OCI-M1 (cell line): Measurements from ENCODE around the gene RABEP1.

Source experiments
- DNase-seq: peaks from one replicate; lab custom pipeline; 2025; lab: John Stamatoyannopoulos, UW

Gene RABEP1

GRCh38 chr17:5424909-5425308, 142.8 kb downstream of the RABEP1 start:
- DNase-seq = no peak

- no peak for DNase-seq
Observed at GRCh38 chr17:5425826-5426225, 143.7 kb downstream of the RABEP1 start.

DNA sequence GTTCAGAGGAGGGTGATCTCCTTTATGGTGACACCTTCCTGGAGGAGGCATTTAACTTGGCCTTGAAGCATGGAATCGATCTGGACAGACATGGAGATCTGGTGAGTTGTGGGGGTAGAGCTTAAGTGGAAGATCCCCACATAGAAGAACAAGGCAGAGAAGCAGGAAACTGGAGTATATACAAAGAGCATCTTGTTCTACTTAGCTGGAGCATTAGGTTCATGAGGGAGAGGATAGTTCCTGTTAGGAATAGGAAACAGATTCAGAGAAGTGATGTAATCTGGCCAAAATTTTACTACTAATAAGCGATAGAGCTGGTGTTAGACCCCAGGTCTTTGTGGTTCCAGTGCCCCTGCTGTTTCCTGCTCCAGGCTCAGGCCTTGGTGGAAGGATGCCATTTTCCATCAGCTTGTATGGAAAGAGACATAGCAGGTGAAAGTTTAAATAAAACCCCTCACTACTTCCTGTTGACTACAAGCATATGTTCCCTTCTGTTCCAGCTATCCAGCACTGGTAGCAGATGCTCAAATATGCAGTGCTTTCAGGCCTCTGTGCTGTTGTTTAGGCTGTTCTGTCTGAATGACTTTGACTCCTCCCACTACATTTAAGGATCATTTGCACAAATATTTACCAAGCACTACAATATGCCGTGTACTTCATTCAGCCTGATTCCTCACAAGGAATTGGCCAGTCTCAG, 147.3 kb downstream of the RABEP1 start:
- no peak for DNase-seq

GRCh38 chr17:5430413-5430999, 148.4 kb downstream of the RABEP1 start:
- no peak for DNase-seq

- DNase-seq = peak; percentile 26
Observed at GRCh38 chr17:5431234-5431633, 149.2 kb downstream of the RABEP1 start.

GRCh38 chr17:5431949-5432556, 150.0 kb downstream of the RABEP1 start:
- DNase-seq = no peak

DNA sequence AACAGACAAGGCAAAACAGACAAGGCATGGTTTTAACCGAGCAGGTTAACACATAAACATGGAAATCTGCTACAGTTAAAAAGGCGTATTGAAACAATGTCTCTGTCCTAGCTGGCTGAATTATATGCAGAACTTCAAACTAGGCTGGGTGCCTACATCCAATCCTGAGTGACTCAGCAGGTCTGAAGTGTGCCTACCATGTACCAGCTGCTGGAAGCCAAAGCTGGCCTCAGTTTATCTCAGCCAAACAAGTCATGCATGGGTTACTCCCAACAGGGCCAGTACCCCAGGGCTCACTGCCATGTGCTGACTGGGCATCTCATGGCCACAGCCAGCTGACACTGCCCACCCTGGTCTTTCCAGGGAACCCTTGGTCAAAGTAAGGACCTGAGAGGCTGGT, 152.9 kb downstream of the RABEP1 start:
- no peak for DNase-seq
